Skeletal muscle tissue (tissue), 4 donors: ENCODE measurements around the gene NEU4. TPM values are rescaled to one million over a fixed set of nuclear protein-coding genes. Genes with fewer than 3 reads are reported as not detected.
A peak's percentile ranks its signal among the peaks of the same experiment; 100 is the strongest.

ENCODE experiments used
- H3K27ac ChIP-seq: one replicate; pipeline ENCODE4 v1.7.0; 2013; ENCODE audit warnings: mild to moderate bottlenecking, low read depth, low read length, inconsistent platforms
- H3K27me3 ChIP-seq, 3 donors: one replicate each; pipeline ENCODE4 v1.7.0; 2013; ENCODE audit warnings: low read length in 3 of 3; ENCODE audit not compliant: control insufficient read depth in 3 of 3, insufficient read depth in 3 of 3
- H3K36me3 ChIP-seq, 3 donors: one replicate each; pipeline ENCODE4 v1.7.0; 2013; ENCODE audit warnings: low read length in 3 of 3; ENCODE audit not compliant: control insufficient read depth in 3 of 3, insufficient read depth in 3 of 3
- H3K4me1 ChIP-seq, 3 donors: one replicate each; pipeline ENCODE4 v1.7.0; 2013; ENCODE audit warnings: low read length in 3 of 3, mild to moderate bottlenecking in 3 of 3; ENCODE audit not compliant: control insufficient read depth in 3 of 3, insufficient read depth in 3 of 3
- H3K4me3 ChIP-seq, 3 donors: one replicate each; pipeline ENCODE4 v1.7.0; 2013; ENCODE audit warnings: low read length in 3 of 3
- H3K9ac ChIP-seq, 3 donors: one replicate each; pipeline ENCODE4 v1.7.0; 2013; ENCODE audit warnings: low read length in 3 of 3, mild to moderate bottlenecking in 3 of 3, moderate library complexity in 2 of 3, low read depth in 1 of 3
- H3K9me3 ChIP-seq, 3 donors: one replicate each; pipeline ENCODE4 v1.7.0; 2013; ENCODE audit warnings: low read length in 3 of 3; ENCODE audit not compliant: control insufficient read depth in 3 of 3
- total RNA-seq: library from RNA; depleted of rRNA; stranded (reverse); fragments of >200 nt; gene quantifications from one replicate; pipeline ENCODE4 v1.2.3, GENCODE V29; 2014
- donor health status: Osteomylitis.

The NEU4 gene
- total RNA-seq, 1 donor from 2014 or later: 4.2 TPM

DNA sequence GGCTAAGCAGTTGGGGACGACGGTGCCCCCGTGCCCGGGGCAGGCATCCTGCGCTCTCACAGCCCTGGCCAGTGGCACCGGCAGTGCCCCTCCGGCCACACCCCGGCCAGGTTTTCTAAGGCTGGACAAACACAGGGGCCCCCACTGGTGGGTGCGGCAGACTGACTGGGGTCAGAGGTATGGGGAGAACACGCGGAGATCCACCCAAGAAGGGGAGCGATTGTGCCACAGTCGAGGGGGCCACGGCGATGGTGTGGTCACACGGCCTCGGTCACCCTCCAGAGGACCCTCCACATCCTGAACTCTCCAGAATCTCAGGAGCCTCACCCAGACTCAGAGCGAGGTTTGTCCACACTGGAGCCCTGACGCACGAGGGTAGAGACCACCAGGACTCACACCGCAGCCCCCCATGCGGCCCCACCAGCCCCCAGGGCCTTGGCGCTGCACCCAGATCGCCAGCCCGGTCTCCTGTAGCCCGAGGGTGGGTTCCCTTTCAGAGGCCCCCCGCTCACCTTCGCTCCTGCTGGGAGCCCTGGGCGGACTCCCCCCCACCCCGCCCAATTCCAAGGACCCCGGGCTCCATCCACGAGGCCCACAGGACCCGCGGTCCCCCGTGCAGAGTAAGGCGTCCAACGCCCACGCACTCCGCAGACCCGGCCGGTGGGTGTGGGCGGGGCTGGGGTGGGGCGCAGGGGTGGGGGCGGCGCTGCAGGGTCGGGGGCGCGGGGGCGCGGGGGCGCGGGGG, 34.5 kb downstream of the NEU4 start:
- Histone ChIP-seq H3K36me3 (no peaks in the 10 kb centered on the region), H3K9ac (no peak overlapping the region), H3K4me1 (peaks cover 6 to 18% (median 16%) of the 10 kb centered on the region in 3 donors), H3K27ac (peak overlapping the region; percentile 18), H3K9me3 (no peaks in the 10 kb centered on the region), H3K4me3 (peak overlapping the region in 1 of 3 donors; percentile 13), H3K27me3 (peaks cover 0 to 4% (median 0%) of the 10 kb centered on the region in 3 donors)

DNA sequence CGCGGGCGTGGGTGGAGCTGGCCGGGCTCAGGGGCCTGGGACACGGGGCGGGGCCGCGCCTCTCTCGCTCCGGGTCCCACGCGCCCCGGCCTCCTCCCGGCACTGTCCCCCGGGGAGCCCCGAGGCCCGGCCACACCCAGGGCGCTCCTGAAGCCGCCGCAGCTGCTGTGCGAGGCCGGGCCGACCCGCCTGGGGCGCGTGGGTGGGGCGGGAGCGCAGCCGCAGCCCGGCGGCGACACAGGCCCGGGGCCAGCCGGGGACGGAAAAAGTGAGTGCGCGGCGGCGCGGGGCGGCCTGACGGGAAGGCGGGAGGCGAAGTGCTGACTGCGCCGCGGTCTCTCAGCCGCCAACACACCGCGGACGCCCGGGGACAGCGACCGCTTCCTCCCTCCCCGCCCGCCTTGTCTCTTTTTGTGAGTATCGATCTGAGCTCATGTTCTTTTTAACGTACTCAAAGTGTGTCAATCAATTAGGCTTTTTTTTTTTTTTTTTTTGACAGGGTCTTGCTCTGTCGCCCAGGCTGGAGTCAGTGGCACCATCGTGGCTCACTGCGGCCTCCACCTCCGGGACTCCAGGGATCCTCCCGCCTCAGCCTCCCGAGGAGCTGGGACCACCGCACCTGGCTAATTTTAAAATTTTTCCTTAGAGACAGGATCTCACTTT, 35.2 kb downstream of the NEU4 start:
- Histone ChIP-seq H3K9me3 (no peaks in the 10 kb centered on the region), H3K9ac (peak overlapping the region; percentile 64 to 78 (median 72)), H3K4me3 (peak overlapping the region; percentile 43 to 67 (median 58)), H3K27ac (peak overlapping the region; percentile 44), H3K27me3 (peaks cover 0 to 4% (median 0%) of the 10 kb centered on the region in 3 donors), H3K36me3 (no peaks in the 10 kb centered on the region), H3K4me1 (peaks cover 6 to 18% (median 16%) of the 10 kb centered on the region in 3 donors)

DNA sequence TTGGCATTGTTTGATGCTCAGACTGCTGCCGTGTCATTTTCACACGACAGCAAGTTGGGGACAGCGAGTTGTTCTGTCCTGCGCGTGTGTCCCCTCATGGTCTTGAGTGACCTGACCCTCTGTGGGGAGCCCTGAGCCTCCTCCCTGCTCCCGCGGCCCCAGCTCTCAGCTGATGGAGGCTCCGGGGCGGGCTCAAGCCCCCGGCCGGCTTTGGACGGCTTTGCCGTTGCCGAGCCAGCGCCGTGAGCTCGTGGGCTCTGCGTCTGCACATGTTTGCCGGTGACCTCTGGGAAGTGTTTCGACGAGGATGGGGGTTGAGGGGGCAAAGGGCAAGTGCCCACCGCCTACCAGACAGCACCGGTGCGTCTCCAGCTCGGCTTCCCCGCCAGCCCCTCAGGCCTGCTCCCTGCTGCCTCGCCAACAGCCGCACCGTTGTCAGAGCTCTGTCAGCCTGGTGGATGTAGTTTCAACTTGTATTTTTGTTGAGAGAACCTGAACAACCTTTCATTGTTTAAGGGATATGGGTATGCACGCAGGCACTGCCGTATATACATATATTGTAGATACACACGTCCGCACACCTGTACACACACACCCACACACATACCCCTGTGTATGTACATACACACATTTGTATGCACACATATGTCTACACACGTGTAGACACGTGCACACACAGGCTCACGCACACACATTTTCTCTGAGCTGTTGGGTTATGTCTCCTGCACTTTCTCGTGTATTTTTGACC, 36.0 kb downstream of the NEU4 start:
- H3K4me1 ChIP-seq: peaks cover 6 to 18% (median 16%) of the 10 kb centered on the region in 3 donors
- H3K27ac ChIP-seq: no peak overlapping the region
- H3K27me3 ChIP-seq: peaks cover 0 to 4% (median 0%) of the 10 kb centered on the region in 3 donors
- H3K36me3 ChIP-seq: no peaks in the 10 kb centered on the region
- H3K9me3 ChIP-seq: no peaks in the 10 kb centered on the region
- peak overlapping the region; percentile 43 to 67 (median 58) for H3K4me3 ChIP-seq
- H3K9ac ChIP-seq: peak overlapping the region; percentile 64 to 78 (median 72)

DNA sequence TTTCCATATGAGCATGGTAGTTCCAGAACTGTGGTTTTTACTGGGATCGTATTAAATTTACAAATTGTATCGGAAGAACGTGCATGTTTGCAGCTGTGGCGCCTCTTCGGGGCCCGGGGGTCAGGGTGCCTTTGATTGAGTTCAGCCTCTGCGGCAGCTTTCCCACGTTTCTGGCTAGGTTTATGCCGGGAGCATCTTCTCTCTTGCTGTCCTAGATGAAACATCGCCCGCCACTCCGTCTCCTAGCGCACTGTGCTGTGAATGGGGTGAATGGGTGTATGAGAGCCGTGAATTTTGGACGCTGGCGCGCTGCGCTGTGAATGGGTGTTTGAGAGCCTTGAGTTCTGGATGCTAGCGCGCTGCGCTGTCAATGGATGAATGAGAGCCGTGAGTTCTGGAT, 37.4 kb downstream of the NEU4 start:
- Histone ChIP-seq H3K27me3 (peaks cover 0 to 4% (median 0%) of the 10 kb centered on the region in 3 donors), H3K9me3 (no peaks in the 10 kb centered on the region), H3K4me1 (peaks cover 6 to 16% (median 15%) of the 10 kb centered on the region in 3 donors), H3K27ac (no peak overlapping the region), H3K9ac (no peak overlapping the region), H3K4me3 (no peak overlapping the region), H3K36me3 (no peaks in the 10 kb centered on the region)

DNA sequence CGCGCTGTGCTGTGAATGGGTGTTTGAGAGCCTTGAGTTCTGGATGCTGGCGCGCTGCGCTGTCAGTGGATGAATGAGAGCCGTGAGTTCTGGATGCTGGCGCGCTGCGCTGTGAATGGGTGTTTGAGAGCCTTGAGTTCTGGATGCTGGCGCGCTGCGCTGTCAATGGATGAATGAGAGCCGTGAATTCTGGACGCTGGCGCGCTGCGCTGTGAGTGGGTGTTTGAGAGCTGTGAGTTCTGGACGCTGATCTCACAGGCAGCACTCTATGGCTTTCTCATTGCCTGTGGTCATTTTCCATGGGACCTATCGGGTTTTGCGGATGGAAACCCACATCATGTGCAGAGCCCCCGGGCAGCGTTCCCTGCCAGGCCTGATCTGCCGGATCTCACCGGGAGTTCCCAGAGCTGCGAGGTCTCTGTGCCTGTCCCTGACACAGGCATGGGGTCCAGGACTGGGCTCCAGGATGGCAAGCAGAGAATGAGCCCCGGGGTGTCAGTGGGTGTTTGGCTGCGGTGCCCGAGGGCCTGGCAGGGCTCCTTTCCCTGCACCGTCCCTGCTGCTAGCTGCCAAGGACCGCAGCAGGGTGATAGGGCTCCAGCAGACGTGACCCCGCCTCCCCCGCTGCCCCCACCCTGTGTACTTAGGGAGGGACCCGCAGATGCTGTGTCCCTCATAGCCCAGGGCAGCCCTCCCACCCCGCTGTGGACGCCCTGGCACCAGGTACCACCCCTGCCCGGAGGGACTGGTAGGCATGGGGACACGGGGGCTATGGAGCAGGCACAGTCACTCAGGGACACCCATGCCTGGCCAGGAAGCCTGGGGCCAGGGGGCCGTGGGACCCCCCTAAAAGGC, 40.0 kb downstream of the NEU4 start:
- no peak overlapping the region for H3K27ac ChIP-seq

DNA sequence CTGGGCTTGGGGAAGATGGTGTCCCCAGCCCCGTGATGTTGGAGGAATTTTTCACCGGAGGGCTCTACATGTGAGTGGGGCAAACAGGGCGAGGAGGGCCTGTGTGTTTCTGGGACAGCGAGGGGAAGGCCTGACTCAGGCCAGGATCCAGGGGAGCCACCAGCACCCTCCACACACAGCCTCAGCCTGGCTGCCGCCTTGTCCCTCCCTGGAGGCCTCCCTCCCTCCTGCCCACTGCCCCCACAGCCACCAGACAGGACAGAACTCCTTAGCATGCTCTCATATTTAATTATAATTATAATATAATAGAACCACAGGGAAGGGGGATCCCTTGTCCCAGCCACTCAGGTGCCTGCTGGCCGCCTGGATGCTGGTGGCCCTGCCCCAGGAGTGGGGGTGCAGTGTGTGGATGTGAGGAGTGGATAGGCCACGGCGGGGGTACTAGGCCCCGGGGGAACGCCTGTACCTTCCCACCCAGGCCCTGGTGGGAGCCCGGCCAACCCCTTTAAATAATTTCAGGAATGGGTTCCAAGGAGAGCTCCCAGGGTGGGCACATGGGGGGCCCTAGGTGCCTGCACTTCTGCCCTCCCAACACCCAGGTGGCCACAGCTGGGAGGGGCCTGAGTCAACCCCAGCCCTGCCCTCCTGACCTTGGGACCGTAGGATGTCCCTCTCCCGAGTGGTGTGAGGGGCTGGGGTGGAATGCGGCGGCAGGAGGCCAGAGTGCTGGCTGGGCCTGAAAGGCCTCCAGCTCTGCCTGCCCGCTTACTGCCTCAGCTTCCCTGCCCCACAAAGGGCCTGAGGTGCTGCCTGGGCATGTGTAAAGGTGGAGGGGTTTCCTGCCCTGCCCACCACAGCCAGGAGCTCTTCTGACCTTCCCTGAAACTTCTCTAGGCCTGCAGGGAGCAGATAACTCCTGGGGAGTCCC, 40.9 kb downstream of the NEU4 start:
- Histone ChIP-seq H3K27ac (no peak overlapping the region), H3K9me3 (no peaks in the 10 kb centered on the region), H3K36me3 (no peaks in the 10 kb centered on the region), H3K27me3 (peaks cover 0 to 4% (median 0%) of the 10 kb centered on the region in 3 donors), H3K4me3 (no peak overlapping the region), H3K4me1 (peaks cover 0 to 15% (median 10%) of the 10 kb centered on the region in 3 donors), H3K9ac (no peak overlapping the region)

More for the DNA sequence above, 40.0 kb downstream of the NEU4 start:
- H3K27me3 ChIP-seq: peaks cover 0 to 4% (median 0%) of the 10 kb centered on the region in 3 donors
- no peak overlapping the region for H3K9ac ChIP-seq
- no peak overlapping the region for H3K4me3 ChIP-seq
- H3K9me3 ChIP-seq: no peaks in the 10 kb centered on the region
- H3K36me3 ChIP-seq: no peaks in the 10 kb centered on the region
- H3K4me1 ChIP-seq: peaks cover 4 to 14% (median 12%) of the 10 kb centered on the region in 3 donors

DNA sequence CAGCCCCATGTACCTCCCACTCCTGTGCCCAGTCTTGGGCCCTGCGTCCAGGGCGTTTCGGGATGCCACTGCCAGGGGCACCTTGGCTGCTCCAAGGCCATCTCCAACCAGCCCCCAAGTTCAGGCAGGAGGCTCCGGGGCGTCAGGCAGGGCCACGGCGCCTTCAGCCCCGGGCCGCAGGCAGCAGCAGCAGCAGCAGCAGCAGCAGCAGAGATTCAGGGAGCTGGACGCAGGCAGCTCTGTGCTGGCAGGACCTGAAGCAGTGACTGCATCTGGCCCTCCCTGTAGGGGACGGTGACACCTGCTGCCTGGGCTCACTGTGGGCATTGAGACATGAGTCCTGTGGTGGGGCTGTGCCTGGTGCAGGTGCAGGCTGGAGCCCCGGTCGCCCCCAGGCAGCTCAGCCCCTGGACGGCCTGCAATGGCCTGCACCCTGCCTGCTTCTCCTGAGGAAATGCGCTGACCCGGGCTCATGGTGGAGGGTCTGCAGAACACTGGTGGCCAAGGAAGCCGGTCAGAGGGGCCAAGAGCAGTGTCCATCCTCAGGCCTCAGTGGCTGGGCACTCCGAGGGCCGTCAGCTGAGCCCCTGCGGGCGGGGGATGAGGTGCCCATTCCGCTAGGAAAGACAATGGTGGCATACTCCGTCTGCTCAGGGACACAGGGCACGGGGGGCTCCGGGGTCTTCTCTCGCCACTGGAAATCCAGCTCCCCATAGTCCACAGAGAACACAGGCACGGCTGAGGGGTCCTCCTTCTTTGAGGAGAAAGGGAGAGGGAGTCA, 41.7 kb downstream of the NEU4 start:
- no peak overlapping the region for H3K27ac ChIP-seq
- no peaks in the 10 kb centered on the region for H3K9me3 ChIP-seq
- peaks cover 0 to 11% (median 7%) of the 10 kb centered on the region in 3 donors for H3K4me1 ChIP-seq
- no peak overlapping the region for H3K4me3 ChIP-seq
- no peak overlapping the region for H3K9ac ChIP-seq
- no peaks in the 10 kb centered on the region for H3K36me3 ChIP-seq
- peaks cover 0 to 4% (median 0%) of the 10 kb centered on the region in 3 donors for H3K27me3 ChIP-seq

DNA sequence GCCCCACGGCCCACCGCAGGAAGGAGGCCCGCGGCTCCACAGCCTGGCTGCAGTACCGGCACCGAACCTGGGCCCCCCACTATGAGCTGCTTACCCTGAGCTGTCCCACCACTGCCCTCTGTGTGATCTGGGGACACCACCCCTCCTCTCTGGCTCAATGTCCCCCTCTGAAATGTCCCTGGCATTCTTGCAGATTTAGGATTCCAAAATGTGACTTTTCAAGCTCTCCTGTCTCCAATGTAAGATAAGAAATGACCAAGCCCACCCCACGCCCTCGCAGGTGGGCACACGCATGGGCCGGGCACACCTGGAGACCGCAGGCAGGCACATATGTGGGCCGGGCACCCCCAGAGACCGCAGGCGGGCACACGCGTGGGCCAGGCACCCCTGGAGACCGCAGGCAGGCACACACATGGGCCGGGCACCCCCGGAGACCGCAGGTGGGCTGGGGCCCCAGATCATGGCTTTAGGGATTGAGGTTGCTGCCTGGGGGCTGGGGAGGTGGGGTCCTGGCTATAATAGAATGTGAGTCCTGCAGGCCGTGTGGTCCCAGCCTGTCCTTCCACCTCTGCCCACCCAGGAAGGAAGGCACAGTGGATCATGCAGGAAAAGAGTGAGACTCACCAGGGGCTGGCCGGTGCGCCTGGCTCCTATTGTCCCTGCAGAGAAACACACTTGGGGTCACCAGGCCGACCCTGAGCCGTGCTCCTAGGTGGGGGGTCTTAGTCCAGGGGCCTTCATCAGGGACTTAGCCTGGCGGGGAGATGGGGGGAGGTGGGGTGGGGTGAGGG, 42.5 kb downstream of the NEU4 start:
- Histone ChIP-seq H3K36me3 (no peaks in the 10 kb centered on the region), H3K4me1 (peaks cover 0 to 11% (median 4%) of the 10 kb centered on the region in 3 donors), H3K9me3 (no peaks in the 10 kb centered on the region), H3K9ac (no peak overlapping the region), H3K27me3 (no peaks in the 10 kb centered on the region), H3K4me3 (no peak overlapping the region), H3K27ac (no peak overlapping the region)
